Endothelial cell of umbilical vein (primary cell): ENCODE measurements around the gene PHAX. TPM values are rescaled to one million over a fixed set of nuclear protein-coding genes. Genes with fewer than 3 reads are reported as not detected.

Experiments used
- BruUV-seq: library from RNA; stranded (reverse); fragments of 400-500 nt; replicated peaks from 2 replicates; lab custom pipeline; 2021; lab: Mats Ljungman, UMichigan
- CTCF ChIA-PET: fragments of 300-600, 350-600 bp; sonication (Branson Sonifier 250); formaldehyde crosslinking; loops from one replicate; lab custom pipeline; 2021; ENCODE audit warnings: antibody characterized with exemption, inconsistent platforms; lab: Charles Lee
- POLR2A ChIA-PET: fragments of 300-600, 350-600 bp; sonication (Branson Sonifier 250); formaldehyde crosslinking; loops from one replicate; lab custom pipeline; 2021; ENCODE audit warnings: antibody characterized with exemption, inconsistent platforms; lab: Charles Lee
- DNase-seq: peaks from one replicate; pipeline ENCODE4 v3.0.0-alpha.2; 2011; ENCODE audit warnings: low read depth, low spot score
- FAIRE-seq: peaks from 2 replicates; lab custom pipeline; 2011; peaks lifted over from hg19 to GRCh38; lab: Jason Lieb, UNC
- H2AFZ ChIP-seq: 2 replicates; pipeline ENCODE4 v1.6.0; 2012; ENCODE audit warnings: low read depth, low read length, control low read depth, inconsistent platforms
- H3K27ac ChIP-seq: 2 replicates; pipeline ENCODE4 v1.5.1; 2011; ENCODE audit warnings: low read depth, mild to moderate bottlenecking, control low read depth, low read length, moderate library complexity; ENCODE audit not compliant: insufficient read depth
- H3K27me3 ChIP-seq, 2 experiments: 2 replicates each; pipeline versions ENCODE4 v1.6.0 to v1.6.1; 2011; ENCODE audit warnings: low read length in 2 of 2, mixed read lengths in 1 of 2; ENCODE audit not compliant: control insufficient read depth in 2 of 2, insufficient read depth in 2 of 2
- H3K36me3 ChIP-seq, 2 experiments: 2 replicates in 1 of 2; 3 replicates in 1 of 2; pipeline ENCODE4 v1.5.1; 2011; ENCODE audit warnings: low read length in 2 of 2, mild to moderate bottlenecking in 1 of 2, moderate library complexity in 1 of 2; ENCODE audit not compliant: control insufficient read depth in 2 of 2, insufficient read depth in 2 of 2; ENCODE audit errors: extremely low read depth in 1 of 2
- H3K4me1 ChIP-seq: 3 replicates; pipeline ENCODE4 v1.5.1; 2011; ENCODE audit warnings: mild to moderate bottlenecking, low read length; ENCODE audit not compliant: control insufficient read depth, insufficient read depth; ENCODE audit errors: extremely low read depth
- H3K4me2 ChIP-seq: 2 replicates; pipeline ENCODE4 v1.6.1; 2011; ENCODE audit warnings: low read length, control low read depth, mixed read lengths; ENCODE audit not compliant: insufficient read depth
- H3K4me3 ChIP-seq, 3 experiments: fragments of 200-600 bp in 1 of 3; sonication (generic), shearing (Covaris generic) in 1 of 3; replicated peaks in 1 of 3; 2 replicates each; pipeline ENCODE4 v1.5.1; 2011 to 2016; ENCODE audit warnings: control low read depth in 3 of 3, low read length in 3 of 3, mild to moderate bottlenecking in 2 of 3, inconsistent platforms in 1 of 3, low read depth in 1 of 3, moderate library complexity in 1 of 3; ENCODE audit not compliant: insufficient read depth in 1 of 3
- H3K79me2 ChIP-seq: 2 replicates; pipeline ENCODE4 v1.6.0; 2012; ENCODE audit warnings: low read length, inconsistent platforms; ENCODE audit not compliant: control insufficient read depth, insufficient read depth
- H3K9ac ChIP-seq: replicated peaks from 2 replicates; pipeline ENCODE3; 2011; ENCODE audit warnings: low read length, control low read depth; ENCODE audit not compliant: insufficient read depth; ENCODE audit errors: extremely low read depth
- H3K9me1 ChIP-seq: replicated peaks from 3 replicates; pipeline ENCODE4 v1.6.0; 2011; ENCODE audit warnings: mild to moderate bottlenecking, low read length; ENCODE audit not compliant: control insufficient read depth, insufficient read depth; ENCODE audit errors: extremely low read depth
- H3K9me3 ChIP-seq: replicated peaks from 2 replicates; pipeline ENCODE4 v1.5.1; 2012; ENCODE audit warnings: low read length, inconsistent platforms; ENCODE audit not compliant: control insufficient read depth, insufficient read depth
- H4K20me1 ChIP-seq: replicated peaks from 2 replicates; pipeline ENCODE3; 2011; ENCODE audit warnings: mild to moderate bottlenecking, low read length; ENCODE audit not compliant: control insufficient read depth, insufficient read depth; ENCODE audit errors: extremely low read depth
- CTCF ChIP-seq, 2 donors: IDR thresholded peaks; 1 replicate in 1 of 2; 2 replicates in 1 of 2; pipeline ENCODE4 v1.5.1; 2011; ENCODE audit warnings: low read length in 2 of 2, mild to moderate bottlenecking in 2 of 2, moderate library complexity in 2 of 2, control low read depth in 1 of 2, inconsistent platforms in 1 of 2, low read depth in 1 of 2; ENCODE audit not compliant: insufficient read depth in 1 of 2; ENCODE audit errors: extremely low read depth in 1 of 2
- FOS ChIP-seq: IDR thresholded peaks from 2 replicates; pipeline ENCODE4 v1.6.1; 2011; ENCODE audit warnings: mild to moderate bottlenecking, low read length, moderate library complexity, borderline replicate concordance; ENCODE audit not compliant: insufficient read depth
- JUN ChIP-seq: IDR thresholded peaks from 2 replicates; pipeline ENCODE4 v1.6.1; 2011; ENCODE audit warnings: borderline replicate concordance, low read depth; ENCODE audit not compliant: insufficient read length, insufficient read depth
- POLR2A ChIP-seq: IDR thresholded peaks from 2 replicates; pipeline ENCODE4 v1.6.1; 2012; ENCODE audit warnings: low read depth, mild to moderate bottlenecking, control low read depth, low read length
- POLR2AphosphoS5 ChIP-seq: IDR thresholded peaks from 2 replicates; pipeline ENCODE4 v1.6.1; 2012; ENCODE audit warnings: low read depth, mild to moderate bottlenecking, control low read depth, low read length, moderate library complexity; ENCODE audit not compliant: insufficient read depth
- dilution Hi-C: fragments of 300-500 bp; cut with MboI; formaldehyde crosslinking; loops from one replicate; pipeline ENCODE4 v1.15.0; 2019; ENCODE audit warnings: low sequenced_read_pairs; ENCODE audit not compliant: extremely low pct_ligation_motif_present
- intact Hi-C: fragments of 100-400 bp; cut with micrococcal nuclease; formaldehyde crosslinking; loops from one replicate; pipeline ENCODE4 v1.10.0; 2022
- polyA plus RNA-seq, 4 experiments: library from polyadenylated mRNA; depleted of rRNA in 3 of 4; stranded (reverse) in 3 of 4; unstranded in 1 of 4; fragments of >200 nt; gene quantifications; 2 replicates each; pipeline versions ENCODE4 v1.2.1 to v1.2.3, GENCODE V29; 2011 to 2012; ENCODE audit warnings: missing spikeins in 1 of 4
- total RNA-seq: library from RNA; stranded (reverse); gene quantifications from 2 replicates; pipeline ENCODE4 v1.2.3, GENCODE V29; 2021

The PHAX gene
- total and polyA plus RNA-seq, 2 donors (not counting 3 experiments of a cell fraction or from before 2014, with no cell fraction given): 33.0 to 51.2 TPM

GRCh38 chr5:126594748-126595485 is 5.8 kb upstream of the PHAX start, which contains the start of gene ALDH7A1:
ALDH7A1 (minus strand) TSS chr5:126595219; CDS start chr5:126595198, 21 bp downstream.
- no peaks in the 10 kb centered on the region for H3K36me3 ChIP-seq
- H4K20me1 ChIP-seq: no peaks in the 10 kb centered on the region
- peak within 1 kb of the TSS; percentile 88 for H2AFZ ChIP-seq
- POLR2A ChIA-PET: interaction anchor here (0.7 kb wide), 2 partner anchors 15 to 45 kb away, joined by 3 to 5 read pairs; no protein-coding TSS in a partner anchor
- no peaks in the 10 kb centered on the region for H3K9me3 ChIP-seq
- H3K4me1 ChIP-seq: peaks cover 27% of the 10 kb centered on the region
- peaks cover 2% of the 10 kb centered on the region for H3K79me2 ChIP-seq
- FAIRE-seq (peak; percentile 92), DNase-seq (peak; percentile 96)
- peak within 1 kb of the TSS; percentile 49 to 60 (median 58) for H3K4me3 ChIP-seq
- intact Hi-C loops: loop anchor here (1.0 kb wide), 4 partner anchors 51 to 256 kb away; partner anchors contain the start of gene GRAMD2B
- CTCF ChIA-PET: interaction anchor here (0.8 to 2.0 kb wide), 25 partner anchors 9 to 256 kb away, joined by 3 to 18 read pairs (median 5); partner anchors contain the start of gene GRAMD2B
- peak within 1 kb of the TSS; percentile 59 for H3K9ac ChIP-seq
- peak within 1 kb of the TSS; percentile 78 for H3K4me2 ChIP-seq
- H3K27me3 ChIP-seq: no peaks in the 10 kb centered on the region
- dilution Hi-C loops: no loop called here
- H3K27ac ChIP-seq: peak within 1 kb of the TSS; percentile 68
- TF ChIP-seq POLR2A (peak; percentile 94), FOS (no peak), CTCF (IDR thresholded peaks at IDR 0.05; ENCODE audit: extremely low read depth in 1 of 2, insufficient read depth in 1 of 2, low read depth in 1 of 2, low read length in 2 of 2) (peak; percentile 58 to 65), POLR2AphosphoS5 (peak; percentile 67), JUN (no peak)
- H3K9me1 ChIP-seq: no peaks in the 10 kb centered on the region
- BruUV-seq: TSS peak; percentile 35
